ES-I3 (cell line): ENCODE measurements around the gene CDK6.

ENCODE experiments used
- H3K36me3 ChIP-seq: 2 replicates; pipeline ENCODE4 v1.6.1; 2013; ENCODE audit warnings: mild to moderate bottlenecking, low read length, control low read depth, moderate library complexity; ENCODE audit not compliant: insufficient read depth
- H3K4me1 ChIP-seq: 2 replicates; pipeline ENCODE4 v1.6.1; 2013; ENCODE audit warnings: mild to moderate bottlenecking, control low read depth, low read length; ENCODE audit not compliant: insufficient read depth
- H3K9ac ChIP-seq: 2 replicates; pipeline ENCODE4 v1.6.1; 2013; ENCODE audit warnings: low read depth, mild to moderate bottlenecking, low read length, moderate library complexity
- H3K9me3 ChIP-seq: 2 replicates; pipeline ENCODE4 v1.6.1; 2013; ENCODE audit warnings: mild to moderate bottlenecking, low read length, moderate library complexity; ENCODE audit not compliant: control insufficient read depth, insufficient read depth

The CDK6 gene

DNA sequence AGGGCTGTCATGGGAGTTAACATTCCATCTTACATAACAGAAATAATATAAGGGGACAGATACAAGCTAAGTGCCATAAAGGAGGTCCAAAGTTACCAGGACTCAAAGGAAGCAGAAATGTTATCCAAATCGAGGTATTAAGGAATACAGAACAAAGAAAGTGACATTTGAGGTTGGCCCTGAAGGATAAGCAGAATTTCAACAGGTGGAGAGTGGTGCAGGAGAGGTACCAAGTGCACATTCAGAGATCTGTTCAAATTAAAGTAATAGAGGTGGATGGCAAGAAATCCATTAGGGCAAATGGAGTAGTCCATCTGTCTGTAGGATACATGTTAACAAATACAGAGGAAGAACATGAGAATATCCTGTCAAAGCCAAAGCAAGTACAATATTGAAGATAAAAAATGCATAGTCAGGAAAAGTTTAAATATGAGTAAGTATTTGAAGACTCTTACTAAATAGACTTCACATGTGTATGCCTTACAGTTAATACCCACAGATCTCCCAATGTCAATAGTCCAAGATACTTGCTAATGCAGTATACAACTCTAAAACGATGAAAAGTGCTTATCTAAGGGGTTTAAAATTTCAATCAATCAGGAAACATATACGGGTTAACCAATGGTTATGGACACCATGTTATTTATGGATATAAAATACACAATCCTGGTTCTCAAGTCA is 10.0 kb downstream of the CDK6 start:
- no peaks in the 10 kb centered on the region for H3K9me3 ChIP-seq
- no peaks in the 10 kb centered on the region for H3K36me3 ChIP-seq
- peaks cover 35% of the 10 kb centered on the region for H3K4me1 ChIP-seq
- no peak overlapping the region for H3K9ac ChIP-seq

DNA sequence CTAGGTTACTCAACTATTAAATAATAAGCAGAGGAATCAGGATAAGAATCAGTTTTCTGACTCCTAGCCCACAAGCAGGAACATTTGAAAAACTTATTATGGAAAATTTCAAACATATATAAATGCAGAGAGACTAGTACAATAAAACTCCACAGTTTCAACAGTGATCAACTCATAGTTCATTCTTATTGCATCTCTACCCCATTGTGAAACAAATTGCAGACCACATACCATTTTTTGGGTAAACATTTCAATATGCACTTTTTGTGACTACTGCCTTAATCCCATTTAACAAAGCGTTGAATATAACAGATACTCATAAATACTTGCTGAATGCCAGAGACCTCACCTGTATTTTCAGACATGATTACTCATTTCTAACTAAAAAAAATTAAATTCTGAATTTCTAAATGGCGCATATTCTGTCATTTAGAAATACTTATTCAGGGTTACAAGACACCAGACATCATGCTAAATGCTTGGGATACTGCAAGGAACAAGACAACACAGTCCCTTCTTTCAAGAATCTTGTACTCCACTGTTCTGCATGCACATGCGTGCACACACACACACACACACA is 11.4 kb downstream of the CDK6 start:
- peaks cover 23% of the 10 kb centered on the region; the same call in 1 of the 2 replicates for H3K4me1 ChIP-seq
- no peak overlapping the region for H3K9ac ChIP-seq
- H3K9me3 ChIP-seq: no peaks in the 10 kb centered on the region
- no peaks in the 10 kb centered on the region for H3K36me3 ChIP-seq

DNA sequence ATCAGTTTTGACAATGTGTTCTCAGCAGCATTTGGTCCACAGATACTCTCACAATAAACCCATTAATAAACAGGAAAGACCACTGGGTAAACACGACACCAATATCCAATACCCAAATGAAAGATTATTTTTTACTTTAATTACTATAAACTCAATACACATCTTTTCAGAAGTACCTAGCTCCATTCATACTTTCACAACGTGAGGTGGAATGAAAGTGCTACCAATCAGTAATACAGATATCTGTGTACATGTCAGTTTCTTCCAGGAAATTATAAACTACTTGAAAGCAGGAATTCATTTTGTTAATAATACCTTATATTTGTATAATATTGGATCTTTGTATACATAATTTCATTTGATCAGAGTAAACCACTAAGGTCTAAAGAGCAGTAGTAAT is 11.9 kb downstream of the CDK6 start:
- no peak overlapping the region for H3K9ac ChIP-seq
- no peaks in the 10 kb centered on the region for H3K36me3 ChIP-seq
- H3K4me1 ChIP-seq: peaks cover 18% of the 10 kb centered on the region; the same call in 1 of the 2 replicates
- H3K9me3 ChIP-seq: no peaks in the 10 kb centered on the region

DNA sequence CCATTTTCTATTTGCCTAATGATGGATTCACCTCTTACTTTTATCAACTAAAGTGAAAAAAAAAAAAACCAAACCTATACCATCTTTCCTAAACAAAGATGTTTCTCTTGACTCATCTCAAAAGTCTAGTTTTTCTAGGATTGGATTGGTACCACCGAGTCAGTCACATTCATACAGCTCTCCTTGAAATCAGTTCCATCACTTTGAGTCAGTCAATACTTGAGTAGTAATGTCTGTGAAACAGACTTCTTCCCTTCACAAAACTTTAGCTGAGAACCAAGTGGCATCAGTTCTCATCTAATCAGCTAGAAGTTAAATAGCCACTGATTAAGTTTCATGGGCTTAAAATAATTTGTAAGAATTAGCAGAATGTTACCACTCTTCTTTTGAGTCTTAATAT is 13.3 kb downstream of the CDK6 start:
- no peak overlapping the region for H3K9ac ChIP-seq
- no peaks in the 10 kb centered on the region for H3K9me3 ChIP-seq
- peaks cover 14% of the 10 kb centered on the region; the same call in 1 of the 2 replicates for H3K4me1 ChIP-seq
- no peaks in the 10 kb centered on the region for H3K36me3 ChIP-seq

DNA sequence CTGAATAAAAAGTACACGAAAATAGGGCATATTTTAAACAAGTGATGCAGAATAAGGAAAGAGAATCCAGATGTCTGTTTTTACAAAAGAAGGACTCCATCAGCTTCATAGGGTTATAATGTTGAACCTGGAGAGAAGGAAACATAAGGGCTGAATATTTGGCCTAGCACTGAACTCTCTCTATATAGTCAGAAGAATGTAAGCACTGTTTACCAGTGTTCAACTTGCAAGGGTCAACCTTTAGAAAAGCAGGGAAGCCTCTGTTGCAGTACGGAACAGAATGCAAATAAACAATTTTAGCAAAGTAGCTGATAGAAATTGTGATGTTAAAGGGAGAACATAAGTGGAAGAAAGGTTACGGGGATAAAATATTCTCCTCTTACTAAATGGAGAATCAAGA is 16.2 kb downstream of the CDK6 start:
- Histone ChIP-seq H3K9ac (no peak overlapping the region), H3K4me1 (peaks cover 10% of the 10 kb centered on the region; the same call in 1 of the 2 replicates), H3K36me3 (no peaks in the 10 kb centered on the region), H3K9me3 (no peaks in the 10 kb centered on the region)

DNA sequence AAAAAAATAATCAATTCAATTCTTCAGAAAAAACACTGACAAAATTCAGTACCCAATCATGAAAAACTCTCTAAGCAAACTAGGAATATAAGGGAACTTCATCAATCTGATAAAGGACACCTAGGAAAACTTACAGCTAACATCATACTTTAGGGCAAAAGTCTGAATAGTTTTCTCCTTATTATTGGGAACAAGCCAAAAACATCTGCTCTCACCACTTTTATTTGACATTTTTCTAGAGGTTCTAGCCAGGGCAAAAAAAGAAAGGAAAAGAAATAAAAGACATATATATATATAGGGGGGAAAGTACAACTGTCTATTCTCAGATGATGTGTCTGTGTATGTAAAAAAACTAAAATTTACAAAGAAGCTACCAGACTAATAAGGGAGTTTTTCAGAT is 19.0 kb downstream of the CDK6 start:
- no peak overlapping the region for H3K9ac ChIP-seq
- H3K4me1 ChIP-seq: peaks cover 12% of the 10 kb centered on the region
- no peaks in the 10 kb centered on the region for H3K9me3 ChIP-seq
- no peaks in the 10 kb centered on the region for H3K36me3 ChIP-seq

DNA sequence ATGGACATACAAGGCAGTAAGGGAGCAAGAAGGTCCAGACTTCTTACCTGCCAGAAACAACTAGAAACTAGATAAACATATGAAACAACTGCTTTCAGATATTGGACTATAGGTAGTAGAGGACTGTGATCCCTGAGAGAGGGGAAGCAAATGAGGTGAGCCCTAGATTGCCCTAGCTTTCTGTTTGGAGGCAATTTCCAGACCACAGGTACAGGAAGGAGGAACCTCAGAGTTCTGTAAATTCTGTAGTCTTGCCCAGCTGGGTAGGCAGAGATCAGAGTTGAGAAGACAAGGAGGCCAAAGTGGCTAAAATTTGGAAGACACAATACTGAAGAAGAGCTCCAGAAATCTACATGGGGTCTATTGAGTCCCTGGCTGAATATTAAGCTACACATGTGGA is 21.0 kb downstream of the CDK6 start:
- peaks cover 14% of the 10 kb centered on the region for H3K4me1 ChIP-seq
- H3K36me3 ChIP-seq: no peaks in the 10 kb centered on the region
- H3K9ac ChIP-seq: no peak overlapping the region
- no peaks in the 10 kb centered on the region for H3K9me3 ChIP-seq

DNA sequence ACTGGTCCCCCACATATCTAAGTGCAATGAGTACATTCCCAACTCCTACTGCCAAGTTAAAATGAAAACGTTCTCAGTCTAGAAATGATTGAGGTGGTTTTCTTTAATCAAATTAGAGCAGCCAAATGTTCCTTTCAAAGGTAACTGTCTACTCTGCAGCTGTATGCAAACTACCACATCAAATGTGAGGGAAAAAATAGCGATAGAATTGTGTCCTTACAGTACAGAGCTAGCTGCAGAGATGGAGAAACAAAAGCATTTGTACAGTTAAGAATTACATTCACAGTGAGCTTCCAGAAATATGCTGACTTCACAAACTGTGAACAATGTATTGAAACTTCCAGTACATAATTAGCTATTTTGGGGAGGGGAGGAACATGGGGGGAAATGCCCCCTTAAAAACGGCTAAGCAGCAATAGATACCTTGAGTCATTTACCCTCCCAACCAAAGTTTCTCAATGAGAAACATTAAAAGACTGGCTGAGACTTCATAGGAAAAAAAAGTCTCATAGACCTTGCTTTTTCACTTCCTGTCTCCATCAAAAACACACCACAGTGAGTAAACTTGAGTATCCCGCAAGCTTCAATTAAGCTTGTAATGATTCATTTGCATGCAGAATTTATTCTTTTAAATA is 22.9 kb downstream of the CDK6 start:
- H3K9ac ChIP-seq: no peak overlapping the region
- H3K36me3 ChIP-seq: no peaks in the 10 kb centered on the region
- H3K9me3 ChIP-seq: no peaks in the 10 kb centered on the region
- peaks cover 31% of the 10 kb centered on the region for H3K4me1 ChIP-seq

DNA sequence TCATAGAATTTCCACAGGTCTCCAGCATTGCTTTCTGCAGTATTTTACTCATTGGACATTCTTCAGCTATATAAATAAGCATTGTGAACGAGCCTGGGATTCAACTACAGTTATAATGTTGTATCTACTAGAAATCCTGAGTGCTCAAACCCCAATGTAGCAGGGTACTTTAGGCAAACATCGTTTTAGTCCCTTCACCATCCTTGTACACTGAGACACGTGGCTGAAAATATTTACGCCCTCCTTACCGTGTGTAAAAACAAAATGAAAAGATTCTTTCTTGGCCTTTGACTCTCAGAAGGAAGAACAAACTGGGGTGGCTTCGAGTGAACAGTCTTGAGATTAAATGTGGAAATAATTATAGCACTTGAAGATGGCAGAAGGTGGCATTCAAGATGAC is 25.2 kb downstream of the CDK6 start:
- Histone ChIP-seq H3K9ac (no peak overlapping the region), H3K4me1 (peaks cover 32% of the 10 kb centered on the region), H3K36me3 (no peaks in the 10 kb centered on the region), H3K9me3 (no peaks in the 10 kb centered on the region)

DNA sequence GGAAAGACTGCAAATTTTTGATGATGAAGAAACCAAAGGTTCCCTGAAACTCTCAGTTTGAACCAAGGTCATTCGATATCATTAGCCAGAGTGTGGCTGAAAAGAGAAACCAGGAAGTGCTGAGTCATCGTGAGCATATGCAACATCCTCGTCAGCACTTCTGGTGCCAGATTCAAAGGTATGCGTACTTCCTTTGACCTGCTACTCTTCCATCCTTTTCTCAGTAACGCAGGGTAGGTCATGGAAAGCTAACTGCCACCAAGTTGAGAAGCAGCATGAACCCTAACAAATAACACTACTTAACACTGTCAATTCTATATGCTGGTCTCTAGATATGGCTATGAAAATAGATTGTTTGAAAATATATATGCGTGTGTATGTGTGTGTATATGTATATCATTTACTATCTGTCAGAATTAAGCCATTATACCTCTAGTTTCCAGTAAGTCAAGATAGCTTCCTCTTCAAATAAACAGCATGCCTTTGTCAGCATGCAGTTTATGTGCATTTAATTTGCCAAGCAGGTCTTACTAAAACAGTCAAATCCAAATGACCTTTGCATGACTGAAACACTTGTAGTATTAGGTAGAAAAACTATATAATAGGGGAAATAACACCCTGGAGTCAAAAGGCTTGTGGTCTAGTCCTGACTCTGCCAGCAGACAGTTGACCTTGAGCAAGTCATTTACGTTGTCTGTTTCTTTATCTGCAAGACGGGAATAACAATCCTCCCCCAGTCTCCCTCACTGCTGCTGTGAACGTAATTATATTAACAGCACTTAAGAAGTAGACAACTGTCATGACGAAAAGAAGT is 26.4 kb downstream of the CDK6 start:
- Histone ChIP-seq H3K9me3 (no peaks in the 10 kb centered on the region), H3K4me1 (peaks cover 32% of the 10 kb centered on the region), H3K9ac (no peak overlapping the region), H3K36me3 (no peaks in the 10 kb centered on the region)

DNA sequence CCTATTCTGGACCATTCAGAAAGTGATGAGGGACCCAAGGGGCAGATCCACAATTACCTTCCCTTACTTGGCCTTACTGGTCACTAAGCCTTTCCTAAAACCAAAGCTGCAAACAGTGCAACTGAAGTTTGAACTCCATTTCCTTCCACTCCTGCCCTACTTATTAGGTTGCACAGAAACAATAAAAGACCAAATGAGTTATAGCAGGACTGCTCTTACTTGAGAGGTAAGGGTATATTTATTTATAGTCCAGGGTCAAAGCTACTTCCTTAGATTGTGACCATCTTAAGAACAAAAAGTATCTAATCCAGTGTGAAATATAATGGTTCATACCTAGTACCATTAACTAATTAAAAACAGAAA is 27.0 kb downstream of the CDK6 start:
- H3K9me3 ChIP-seq: no peaks in the 10 kb centered on the region
- H3K9ac ChIP-seq: no peak overlapping the region
- H3K4me1 ChIP-seq: peaks cover 32% of the 10 kb centered on the region
- H3K36me3 ChIP-seq: no peaks in the 10 kb centered on the region

DNA sequence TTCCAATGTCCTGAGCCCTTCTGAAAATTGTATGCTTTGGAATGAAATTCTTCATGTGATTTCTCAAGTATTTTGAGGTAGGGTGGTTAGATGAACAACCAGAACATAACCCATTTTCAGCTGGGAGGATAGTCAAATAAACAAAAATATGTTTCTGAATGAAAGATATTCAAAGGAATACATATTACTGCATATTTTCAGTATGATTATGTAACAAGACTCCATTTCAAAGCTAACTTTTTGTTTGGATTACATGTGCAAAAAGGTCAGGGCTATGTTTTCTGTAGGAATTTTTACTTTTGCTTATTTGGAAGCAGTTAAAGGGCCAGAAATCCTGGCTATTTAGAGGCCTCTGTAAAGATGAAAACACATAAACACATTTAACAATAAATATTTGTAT is 27.7 kb downstream of the CDK6 start:
- Histone ChIP-seq H3K36me3 (no peaks in the 10 kb centered on the region), H3K9me3 (no peaks in the 10 kb centered on the region), H3K4me1 (peaks cover 26% of the 10 kb centered on the region), H3K9ac (no peak overlapping the region)

DNA sequence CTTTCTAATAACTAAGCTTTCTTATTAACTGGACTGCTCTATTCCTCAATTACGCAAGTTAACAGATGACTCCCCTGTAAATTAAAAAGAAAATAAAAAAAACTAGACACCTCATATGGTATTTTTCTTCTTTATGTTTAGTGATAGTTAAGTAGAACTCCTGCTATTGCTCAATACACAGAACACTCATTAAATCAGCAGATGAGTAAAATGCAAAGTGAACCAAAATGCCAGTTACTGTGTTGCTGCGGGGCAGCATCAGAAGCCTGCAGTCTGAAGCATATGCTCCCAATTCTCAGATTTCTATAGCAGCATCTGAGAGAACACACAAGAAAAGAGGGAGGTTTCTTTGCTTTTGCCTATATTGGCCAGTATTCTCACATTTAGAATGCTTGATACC is 28.4 kb downstream of the CDK6 start:
- no peaks in the 10 kb centered on the region for H3K9me3 ChIP-seq
- no peaks in the 10 kb centered on the region for H3K36me3 ChIP-seq
- no peak overlapping the region for H3K9ac ChIP-seq
- peaks cover 20% of the 10 kb centered on the region for H3K4me1 ChIP-seq

DNA sequence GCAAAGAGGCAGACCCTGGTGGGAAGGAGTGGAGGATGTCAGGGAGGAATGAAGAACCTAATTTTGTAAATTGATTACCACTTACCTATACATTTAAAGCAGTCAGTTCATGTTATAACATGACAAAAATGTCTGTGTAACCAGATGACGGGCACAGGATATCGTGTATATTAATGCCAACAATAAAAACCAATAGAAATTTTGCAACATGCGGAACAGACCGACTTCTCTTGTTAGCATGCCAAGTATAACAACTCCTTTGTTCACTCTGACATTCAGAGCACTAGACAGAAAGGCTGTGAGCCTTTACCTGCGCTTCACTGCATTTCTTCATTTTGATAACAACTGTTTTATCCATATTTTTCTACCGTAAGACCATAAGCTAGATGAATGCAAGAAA is 29.9 kb downstream of the CDK6 start:
- peaks cover 20% of the 10 kb centered on the region for H3K4me1 ChIP-seq
- no peak overlapping the region for H3K9ac ChIP-seq
- H3K9me3 ChIP-seq: no peaks in the 10 kb centered on the region
- no peaks in the 10 kb centered on the region for H3K36me3 ChIP-seq
